WTC11 (cell line): Measurements from ENCODE around the gene RFX3. TPM values are rescaled to one million over a fixed set of nuclear protein-coding genes. Genes with fewer than 3 reads are reported as not detected.
"Not testable (repeated sequence)": the region's sequence is repeated elsewhere in the genome, so short reads cannot be mapped to it uniquely, and the experiment has no call there.

Experiments used
- ATAC-seq: fragments of 200-7000 bp; cut with Tn5 transposase; 2 replicates; pipeline ENCODE4 v1.10.0; 2021; ENCODE audit warnings: mild to moderate bottlenecking, moderate library complexity
- CTCF ChIA-PET: fragments of 300-600 bp; sonication (Branson Sonifier 250); formaldehyde crosslinking; loops from one replicate; lab custom pipeline; 2021; ENCODE audit warnings: antibody characterized with exemption; lab: Charles Lee
- POLR2A ChIA-PET: fragments of 350-600 bp; sonication (Branson Sonifier 250); formaldehyde crosslinking; loops from one replicate; lab custom pipeline; 2021; ENCODE audit warnings: antibody characterized with exemption; lab: Charles Lee
- DNase-seq: peaks from one replicate; pipeline ENCODE4 v3.0.0; 2021; ENCODE audit warnings: low spot score
- H3K27ac Mint-ChIP-seq: 2 replicates; pipeline ENCODE4 v1.8.0; 2021; ENCODE audit warnings: mixed read lengths
- H3K27me3 Mint-ChIP-seq: 2 replicates; pipeline ENCODE4 v1.8.0; 2021; ENCODE audit warnings: low read depth, mild to moderate bottlenecking, moderate library complexity, mixed read lengths
- H3K36me3 Mint-ChIP-seq: 2 replicates; pipeline ENCODE4 v1.8.0; 2021; ENCODE audit warnings: mixed read lengths
- H3K4me1 Mint-ChIP-seq: 2 replicates; pipeline ENCODE4 v1.8.0; 2022; ENCODE audit warnings: mixed read lengths
- H3K4me3 Mint-ChIP-seq: 2 replicates; pipeline ENCODE4 v1.8.0; 2021; ENCODE audit warnings: mild to moderate bottlenecking, moderate library complexity, mixed read lengths
- H3K9me3 Mint-ChIP-seq: 2 replicates; pipeline ENCODE4 v1.8.0; 2021; ENCODE audit warnings: mixed read lengths
- ATF3 ChIP-seq: sonication (generic); formaldehyde crosslinking; conservative IDR thresholded peaks from 2 replicates; pipeline ENCODE4 v1.8.1; 2022; ENCODE audit warnings: mild to moderate bottlenecking, missing genetic modification reagents
- E2F4 ChIP-seq: sonication (generic); formaldehyde crosslinking; IDR thresholded peaks from 2 replicates; pipeline ENCODE4 v1.8.1; 2022; ENCODE audit warnings: low read depth, mild to moderate bottlenecking, moderate library complexity, missing genetic modification reagents, borderline replicate concordance
- ELF4 ChIP-seq: sonication (generic); formaldehyde crosslinking; IDR thresholded peaks from 2 replicates; pipeline ENCODE4 v1.8.1; 2022; ENCODE audit warnings: low read depth, mild to moderate bottlenecking, moderate library complexity, missing genetic modification reagents
- FOXK1 ChIP-seq: sonication (generic); formaldehyde crosslinking; IDR thresholded peaks from 2 replicates; pipeline ENCODE4 v1.8.0; 2022; ENCODE audit warnings: mild to moderate bottlenecking, moderate library complexity, missing genetic modification reagents
- IRF2 ChIP-seq: sonication (generic); formaldehyde crosslinking; IDR thresholded peaks from 2 replicates; pipeline ENCODE4 v1.8.0; 2022; ENCODE audit warnings: low read depth, missing genetic modification reagents, borderline replicate concordance
- MAX ChIP-seq: sonication (generic); formaldehyde crosslinking; IDR thresholded peaks from 2 replicates; pipeline ENCODE4 v1.8.0; 2022; ENCODE audit warnings: mild to moderate bottlenecking, missing genetic modification reagents
- MXD4 ChIP-seq: fragments of 250-450 bp; sonication (Bioruptor Pico); IDR thresholded peaks from 2 replicates; pipeline ENCODE4 v1.8.0; 2021; ENCODE audit warnings: mild to moderate bottlenecking, moderate library complexity, borderline replicate concordance
- NR3C1 ChIP-seq: sonication (generic); formaldehyde crosslinking; conservative IDR thresholded peaks from 2 replicates; pipeline ENCODE4 v1.8.1; 2023; ENCODE audit warnings: low read depth, mild to moderate bottlenecking, missing genetic modification reagents
- PRDM15 ChIP-seq: sonication (generic); formaldehyde crosslinking; IDR thresholded peaks from 2 replicates; pipeline ENCODE4 v1.8.0; 2022; ENCODE audit warnings: missing genetic modification reagents
- SOX15 ChIP-seq: fragments of 250-450 bp; sonication (Bioruptor Pico); IDR thresholded peaks from 2 replicates; pipeline ENCODE4 v1.9.0; 2021; ENCODE audit warnings: mild to moderate bottlenecking
- TCF7 ChIP-seq: sonication (generic); formaldehyde crosslinking; IDR thresholded peaks from 2 replicates; pipeline ENCODE4 v1.8.0; 2022; ENCODE audit warnings: mild to moderate bottlenecking, low read depth, missing genetic modification reagents, moderate library complexity
- TEAD1 ChIP-seq: sonication (generic); formaldehyde crosslinking; IDR thresholded peaks from 2 replicates; pipeline ENCODE4 v1.8.0; 2022; ENCODE audit warnings: mild to moderate bottlenecking, missing genetic modification reagents
- ZNF416 ChIP-seq: fragments of 250-450 bp; sonication (Bioruptor Pico); IDR thresholded peaks from 2 replicates; pipeline ENCODE4 v1.9.0; 2021; ENCODE audit warnings: mild to moderate bottlenecking, inconsistent platforms
- ZNF671 ChIP-seq: fragments of 250-450 bp; sonication (Bioruptor Pico); IDR thresholded peaks from 2 replicates; pipeline ENCODE4 v1.8.0; 2021; ENCODE audit warnings: mild to moderate bottlenecking
- total RNA-seq: library from RNA; stranded (reverse); gene quantifications from 3 replicates; pipeline ENCODE4 v1.2.3, GENCODE V29; 2021
- TF ChIP-seq, protein P1 (sequence below): sonication (generic); formaldehyde crosslinking; IDR thresholded peaks from 2 replicates; pipeline ENCODE4 v1.8.1; 2023; ENCODE audit warnings: mild to moderate bottlenecking, moderate library complexity, missing genetic modification reagents
- TF ChIP-seq, protein P2 (sequence below): sonication (generic); formaldehyde crosslinking; IDR thresholded peaks from 2 replicates; pipeline ENCODE4 v1.8.1; 2023; ENCODE audit warnings: mild to moderate bottlenecking, missing genetic modification reagents
- TF ChIP-seq, protein P3 (sequence below): fragments of 250-450 bp; sonication (Bioruptor Pico); IDR thresholded peaks from 2 replicates; pipeline ENCODE4 v1.9.0; 2021; ENCODE audit warnings: mild to moderate bottlenecking

Gene RFX3
- total RNA-seq, 1 experiment from 2014 or later = 13.7 TPM

DNA sequence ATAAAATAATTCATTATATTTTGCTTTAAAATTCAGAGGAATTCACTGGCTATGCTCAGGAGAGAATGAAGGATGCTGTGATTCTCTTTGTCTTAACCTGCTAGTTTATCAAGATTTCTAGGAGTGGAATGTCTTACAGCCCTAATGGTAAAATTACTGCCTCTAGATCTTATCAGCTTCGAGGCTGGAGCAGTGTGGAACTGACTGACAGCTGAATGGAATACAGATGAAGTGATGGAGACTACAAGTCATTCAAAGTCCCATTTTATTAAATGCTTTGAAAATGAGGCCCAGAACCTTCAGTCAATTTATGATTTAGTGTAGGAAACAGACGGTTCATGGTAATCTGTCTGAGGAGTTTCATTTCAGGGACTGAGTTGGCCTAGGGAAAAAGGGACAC lies 202.1 kb downstream of the RFX3 start:
- no peak for DNase-seq
- no peaks in the 10 kb centered on the region for H3K9me3 Mint-ChIP-seq
- no peak for ATAC-seq
- TF ChIP-seq TEAD1 (CRISPR knock-in tag) = no peak
- TF ChIP-seq SOX15 (CRISPR knock-in tag) = no peak
- TF ChIP-seq NR3C1 = no peak
- TF ChIP-seq, protein P1, sequence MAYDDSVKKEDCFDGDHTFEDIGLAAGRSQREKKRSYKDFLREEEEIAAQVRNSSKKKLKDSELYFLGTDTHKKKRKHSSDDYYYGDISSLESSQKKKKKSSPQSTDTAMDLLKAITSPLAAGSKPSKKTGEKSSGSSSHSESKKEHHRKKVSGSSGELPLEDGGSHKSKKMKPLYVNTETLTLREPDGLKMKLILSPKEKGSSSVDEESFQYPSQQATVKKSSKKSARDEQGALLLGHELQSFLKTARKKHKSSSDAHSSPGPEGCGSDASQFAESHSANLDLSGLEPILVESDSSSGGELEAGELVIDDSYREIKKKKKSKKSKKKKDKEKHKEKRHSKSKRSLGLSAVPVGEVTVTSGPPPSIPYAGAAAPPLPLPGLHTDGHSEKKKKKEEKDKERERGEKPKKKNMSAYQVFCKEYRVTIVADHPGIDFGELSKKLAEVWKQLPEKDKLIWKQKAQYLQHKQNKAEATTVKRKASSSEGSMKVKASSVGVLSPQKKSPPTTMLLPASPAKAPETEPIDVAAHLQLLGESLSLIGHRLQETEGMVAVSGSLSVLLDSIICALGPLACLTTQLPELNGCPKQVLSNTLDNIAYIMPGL (CRISPR knock-in tag) = no peak
- no peak for TF ChIP-seq ELF4 (CRISPR knock-in tag)
- H3K27me3 Mint-ChIP-seq = no peaks in the 10 kb centered on the region
- ChIA-PET POLR2A (no interaction called here), CTCF (interaction anchor here (1.4 kb wide), 1 partner anchor 118 kb away, joined by 8 read pairs; no protein-coding TSS in a partner anchor)
- 0 out of 2 replicates have a peak, but pooled peaks cover 2% of the 10 kb centered on the region for H3K36me3 Mint-ChIP-seq
- H3K27ac Mint-ChIP-seq = no peak overlapping the region; the same call in 1 of the 2 replicates
- H3K4me1 Mint-ChIP-seq = no peaks in the 10 kb centered on the region
- no peak overlapping the region for H3K4me3 Mint-ChIP-seq

DNA sequence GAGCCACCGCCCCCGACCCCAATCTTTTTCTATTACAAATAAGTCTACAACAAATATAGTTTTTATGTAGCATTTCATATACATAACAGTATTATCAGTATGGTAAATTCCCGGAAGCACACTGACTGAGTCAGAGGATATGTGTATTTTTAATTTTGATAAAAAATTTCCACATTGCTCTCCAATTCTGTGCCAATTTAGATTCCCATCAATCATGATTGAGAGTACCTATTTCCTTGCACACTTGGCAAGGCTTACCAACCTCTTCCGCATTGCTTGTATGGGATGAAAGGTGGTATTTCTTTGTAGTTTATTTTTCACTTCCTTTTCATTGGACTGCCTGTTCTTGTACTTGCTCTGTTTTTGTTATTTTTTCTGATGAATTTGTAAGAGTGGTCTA lies 204.6 kb downstream of the RFX3 start:
- Mint-ChIP-seq H3K4me1 (no peaks in the 10 kb centered on the region), H3K4me3 (no peak overlapping the region), H3K36me3 (peaks cover 11% of the 10 kb centered on the region), H3K27ac (no peak overlapping the region), H3K27me3 (no peaks in the 10 kb centered on the region), H3K9me3 (peaks cover 8% of the 10 kb centered on the region)
- no peak for DNase-seq
- POLR2A ChIA-PET = no interaction called here
- TF ChIP-seq FOXK1 (CRISPR knock-in tag) = no peak
- TF ChIP-seq MXD4 (CRISPR knock-in tag) = no peak
- TF ChIP-seq, protein P2, sequence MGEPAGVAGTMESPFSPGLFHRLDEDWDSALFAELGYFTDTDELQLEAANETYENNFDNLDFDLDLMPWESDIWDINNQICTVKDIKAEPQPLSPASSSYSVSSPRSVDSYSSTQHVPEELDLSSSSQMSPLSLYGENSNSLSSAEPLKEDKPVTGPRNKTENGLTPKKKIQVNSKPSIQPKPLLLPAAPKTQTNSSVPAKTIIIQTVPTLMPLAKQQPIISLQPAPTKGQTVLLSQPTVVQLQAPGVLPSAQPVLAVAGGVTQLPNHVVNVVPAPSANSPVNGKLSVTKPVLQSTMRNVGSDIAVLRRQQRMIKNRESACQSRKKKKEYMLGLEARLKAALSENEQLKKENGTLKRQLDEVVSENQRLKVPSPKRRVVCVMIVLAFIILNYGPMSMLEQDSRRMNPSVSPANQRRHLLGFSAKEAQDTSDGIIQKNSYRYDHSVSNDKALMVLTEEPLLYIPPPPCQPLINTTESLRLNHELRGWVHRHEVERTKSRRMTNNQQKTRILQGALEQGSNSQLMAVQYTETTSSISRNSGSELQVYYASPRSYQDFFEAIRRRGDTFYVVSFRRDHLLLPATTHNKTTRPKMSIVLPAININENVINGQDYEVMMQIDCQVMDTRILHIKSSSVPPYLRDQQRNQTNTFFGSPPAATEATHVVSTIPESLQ (CRISPR knock-in tag) = no peak
- no peak for ATAC-seq
- CTCF ChIA-PET = no interaction called here

- POLR2A ChIA-PET, H3K4me3 Mint-ChIP-seq, CTCF ChIA-PET, DNase-seq, H3K27ac Mint-ChIP-seq, H3K27me3 Mint-ChIP-seq, ATAC-seq: not testable (repeated sequence)
- peaks cover 28% of the 10 kb centered on the region for H3K4me1 Mint-ChIP-seq
- peaks cover 19% of the 10 kb centered on the region for H3K9me3 Mint-ChIP-seq
- peaks cover 18% of the 10 kb centered on the region for H3K36me3 Mint-ChIP-seq
Observed at GRCh38 chr9:3312595-3312994, 213.2 kb downstream of the RFX3 start.

DNA sequence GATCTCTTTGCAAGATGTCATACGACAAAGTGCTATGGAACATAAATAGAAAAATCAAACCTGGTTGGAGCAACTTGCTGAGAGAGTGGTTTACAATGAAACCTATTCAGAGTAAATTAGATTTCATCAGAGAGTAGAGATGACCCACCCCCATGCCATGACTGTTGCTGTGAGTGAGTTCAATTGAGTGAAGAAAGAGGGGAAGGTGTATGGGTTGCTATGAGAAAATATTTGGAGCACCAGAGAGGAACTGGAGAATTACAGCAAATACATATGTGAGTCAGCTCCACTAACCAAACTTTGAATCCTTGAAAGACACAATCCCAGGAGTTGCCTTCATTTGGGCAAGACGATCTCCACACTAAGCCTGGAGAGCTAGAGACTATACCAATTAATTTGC lies 217.2 kb downstream of the RFX3 start:
- 0 out of 2 replicates have a peak overlapping the region, but pooled peaks have one; percentile 52 for H3K27ac Mint-ChIP-seq
- no peak overlapping the region for H3K4me3 Mint-ChIP-seq
- ATAC-seq (no peak), DNase-seq (no peak)
- H3K9me3 Mint-ChIP-seq = peaks cover 11% of the 10 kb centered on the region
- ChIA-PET POLR2A (no interaction called here), CTCF (no interaction called here)
- no peaks in the 10 kb centered on the region for H3K27me3 Mint-ChIP-seq
- peaks cover 9% of the 10 kb centered on the region for H3K36me3 Mint-ChIP-seq
- H3K4me1 Mint-ChIP-seq = peaks cover 29% of the 10 kb centered on the region
- TF ChIP-seq E2F4 (no peak), ATF3 (CRISPR knock-in tag) (no peak), PRDM15 (CRISPR knock-in tag) (no peak), ZNF671 (CRISPR knock-in tag) (no peak), TCF7 (CRISPR knock-in tag) (no peak), MAX (no peak), IRF2 (CRISPR knock-in tag) (no peak), ZNF416 (no peak), SOX15 (CRISPR knock-in tag) (no peak)
- TF ChIP-seq, protein P3, sequence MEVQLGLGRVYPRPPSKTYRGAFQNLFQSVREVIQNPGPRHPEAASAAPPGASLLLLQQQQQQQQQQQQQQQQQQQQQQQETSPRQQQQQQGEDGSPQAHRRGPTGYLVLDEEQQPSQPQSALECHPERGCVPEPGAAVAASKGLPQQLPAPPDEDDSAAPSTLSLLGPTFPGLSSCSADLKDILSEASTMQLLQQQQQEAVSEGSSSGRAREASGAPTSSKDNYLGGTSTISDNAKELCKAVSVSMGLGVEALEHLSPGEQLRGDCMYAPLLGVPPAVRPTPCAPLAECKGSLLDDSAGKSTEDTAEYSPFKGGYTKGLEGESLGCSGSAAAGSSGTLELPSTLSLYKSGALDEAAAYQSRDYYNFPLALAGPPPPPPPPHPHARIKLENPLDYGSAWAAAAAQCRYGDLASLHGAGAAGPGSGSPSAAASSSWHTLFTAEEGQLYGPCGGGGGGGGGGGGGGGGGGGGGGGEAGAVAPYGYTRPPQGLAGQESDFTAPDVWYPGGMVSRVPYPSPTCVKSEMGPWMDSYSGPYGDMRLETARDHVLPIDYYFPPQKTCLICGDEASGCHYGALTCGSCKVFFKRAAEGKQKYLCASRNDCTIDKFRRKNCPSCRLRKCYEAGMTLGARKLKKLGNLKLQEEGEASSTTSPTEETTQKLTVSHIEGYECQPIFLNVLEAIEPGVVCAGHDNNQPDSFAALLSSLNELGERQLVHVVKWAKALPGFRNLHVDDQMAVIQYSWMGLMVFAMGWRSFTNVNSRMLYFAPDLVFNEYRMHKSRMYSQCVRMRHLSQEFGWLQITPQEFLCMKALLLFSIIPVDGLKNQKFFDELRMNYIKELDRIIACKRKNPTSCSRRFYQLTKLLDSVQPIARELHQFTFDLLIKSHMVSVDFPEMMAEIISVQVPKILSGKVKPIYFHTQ (CRISPR knock-in tag) = no peak
